Inflammatory macrophage treated with lipopolysaccharide for 1 hour (primary cell): ENCODE results near the gene EXT2.

Source experiments
- DNase-seq, 2 donors: peaks; one replicate each; pipeline ENCODE4 v3.0.0-alpha.2; 2020 to 2022

EXT2 gene

GRCh38 chr11:44247508-44247907 is 152.0 kb downstream of the EXT2 start:
- DNase-seq: no peak

- no peak for DNase-seq
These were observed 152.6 kb downstream of the EXT2 start for GRCh38 chr11:44248109-44248508.

DNA sequence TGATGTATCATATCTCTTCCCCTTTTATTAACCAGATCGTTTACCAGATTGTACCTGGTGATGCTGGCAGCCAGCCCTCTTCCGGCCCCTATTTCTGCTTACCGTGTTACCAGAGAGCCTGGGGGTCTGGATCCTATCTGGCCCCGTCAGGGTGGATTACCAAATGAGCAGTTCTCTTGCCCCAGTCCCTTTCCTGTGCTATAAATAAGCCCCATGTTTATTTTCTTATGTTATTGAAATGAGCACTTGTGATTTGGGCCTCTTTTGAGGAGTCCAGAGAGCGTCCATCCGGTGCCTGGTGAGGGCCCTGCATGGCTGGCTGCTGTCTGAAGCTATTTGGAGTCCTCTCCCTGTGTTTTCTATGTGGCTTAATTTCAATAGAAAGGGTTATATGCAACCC is 154.9 kb downstream of the EXT2 start:
- no peak for DNase-seq

DNA sequence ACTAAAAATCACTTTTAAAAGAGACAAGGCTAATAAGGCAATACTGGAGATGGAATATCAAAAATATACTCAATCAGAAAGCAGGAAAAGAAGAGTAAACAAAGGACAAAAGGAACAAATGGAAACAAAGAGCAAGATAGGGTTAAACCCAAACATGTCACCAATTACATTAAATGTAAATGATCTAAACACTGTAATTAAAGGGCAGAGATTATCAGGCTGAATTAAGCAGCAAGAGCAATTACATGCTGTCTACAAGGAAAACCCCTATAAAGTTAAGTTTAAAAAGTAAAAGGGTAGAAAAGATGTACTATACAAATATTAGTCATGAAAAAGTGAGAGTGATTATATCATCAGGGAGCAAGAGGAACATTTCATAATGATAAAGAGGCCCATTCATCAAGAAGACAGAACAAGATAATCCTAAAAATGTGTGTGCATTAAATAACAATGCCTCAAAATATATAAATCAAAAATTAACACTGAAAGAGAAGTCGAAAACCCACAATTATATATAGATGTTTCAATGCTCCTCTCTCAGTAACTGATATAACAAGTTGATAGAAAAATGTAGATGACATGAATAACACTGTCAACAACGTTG is 157.6 kb downstream of the EXT2 start:
- no peak for DNase-seq

GRCh38 chr11:44255406-44256071 is 160.1 kb downstream of the EXT2 start:
- DNase-seq: no peak

GRCh38 chr11:44256673-44257291 is 161.3 kb downstream of the EXT2 start:
- DNase-seq: no peak

- no peak for DNase-seq
These were observed 162.1 kb downstream of the EXT2 start for GRCh38 chr11:44257338-44258189.

DNA sequence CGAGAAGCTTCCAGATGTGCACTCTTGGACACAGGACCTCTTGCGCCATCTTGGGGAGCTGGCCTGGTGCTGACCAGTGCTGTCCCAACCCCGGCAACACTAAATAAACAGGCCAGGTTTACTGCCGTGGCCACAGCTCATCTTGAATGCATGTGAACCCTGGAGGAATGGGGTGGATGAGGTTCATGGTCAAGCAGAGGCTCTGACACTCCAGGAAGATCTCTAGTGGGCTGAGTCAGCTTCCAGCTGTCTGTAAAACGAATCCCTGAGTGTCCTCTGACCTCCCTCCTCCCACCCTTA is 162.7 kb downstream of the EXT2 start:
- no peak for DNase-seq

DNA sequence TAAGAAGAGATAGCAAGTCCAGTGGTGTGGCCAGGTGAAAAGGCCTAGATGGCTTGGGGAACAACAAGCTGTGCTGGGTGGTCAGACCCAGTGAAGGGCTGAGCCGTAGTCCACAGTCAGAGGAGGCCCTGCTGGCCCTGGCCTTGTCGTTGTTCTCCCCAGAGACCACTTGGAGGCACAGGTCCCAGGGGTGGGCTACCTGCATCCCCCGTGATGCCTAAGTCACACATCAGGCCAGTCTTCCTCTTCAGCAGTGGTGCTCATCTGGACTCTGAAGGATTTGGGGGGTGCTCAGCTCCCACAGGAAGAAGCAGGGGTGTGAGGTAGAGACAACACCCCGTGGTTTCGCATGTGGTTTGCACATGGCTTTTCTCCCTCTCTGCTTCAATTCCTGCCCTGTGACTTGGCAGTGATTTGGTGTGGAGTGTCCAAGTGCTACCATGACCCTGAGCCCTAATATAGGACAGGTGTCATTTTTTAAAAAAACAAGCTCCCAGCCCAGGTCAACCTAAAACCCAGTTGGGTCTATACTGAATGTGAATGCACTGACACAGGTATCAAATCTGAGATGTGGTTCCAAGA is 163.5 kb downstream of the EXT2 start:
- no peak for DNase-seq

DNA sequence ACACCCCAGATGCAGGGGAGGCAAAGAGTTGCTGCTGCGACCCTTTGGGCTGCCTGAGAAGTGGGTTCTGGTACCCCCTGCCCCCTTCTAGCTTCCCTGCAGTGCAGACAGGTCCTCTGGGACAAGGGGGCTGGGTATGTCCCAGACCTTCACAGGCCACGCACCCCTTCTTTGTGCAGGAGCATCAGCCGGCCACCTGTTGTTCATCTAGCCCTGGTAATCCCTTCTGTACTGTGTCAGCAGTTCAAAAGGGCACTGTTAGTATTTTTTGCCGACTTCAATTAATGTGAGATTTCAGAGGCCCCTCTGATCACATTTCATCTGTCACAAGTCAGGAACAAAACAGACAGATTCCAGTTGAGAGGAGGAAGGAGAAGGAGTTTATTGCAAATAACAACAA is 164.6 kb downstream of the EXT2 start:
- no peak for DNase-seq

DNA sequence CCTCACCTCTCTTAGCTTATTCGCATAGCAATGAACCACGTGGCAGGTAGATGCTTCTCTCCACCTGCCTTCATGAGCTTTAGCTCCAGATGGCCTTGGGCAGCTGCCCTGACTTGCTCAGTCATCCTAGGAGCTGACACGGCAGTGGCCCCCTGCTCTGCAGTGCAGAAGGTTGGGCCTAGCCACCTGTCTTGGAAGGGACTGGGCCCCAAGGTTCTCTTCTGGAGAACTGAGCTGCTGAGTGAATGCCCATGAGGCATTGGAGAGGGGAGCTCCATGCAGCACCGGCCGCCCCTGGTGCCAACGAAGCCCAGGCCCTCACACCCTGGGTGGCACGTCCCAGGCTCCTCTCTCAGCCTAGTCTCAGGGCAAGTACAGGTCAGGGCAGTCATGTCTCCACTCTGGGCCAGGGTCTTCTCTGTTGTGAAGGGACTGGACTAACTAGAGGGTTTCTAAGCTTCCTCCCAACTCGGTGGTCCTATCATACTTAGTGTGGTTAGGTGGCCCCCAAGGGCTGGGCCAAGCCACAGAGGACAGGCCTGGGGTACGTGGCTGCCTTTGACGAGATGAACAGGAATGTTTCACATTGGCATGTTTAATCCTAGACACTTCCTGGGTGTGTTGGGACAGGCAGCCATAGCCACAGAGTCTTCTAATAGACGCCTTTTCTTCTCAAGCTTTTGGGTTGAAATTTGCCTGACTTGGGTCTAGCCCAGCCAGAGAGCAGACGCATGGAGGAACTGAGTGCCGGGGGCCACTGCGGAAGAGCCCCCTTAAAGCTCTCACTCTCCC is 166.5 kb downstream of the EXT2 start:
- no peak for DNase-seq

- no peak for DNase-seq
These were observed 168.4 kb downstream of the EXT2 start for GRCh38 chr11:44263738-44264437.

- DNase-seq: no peak
These were observed 168.9 kb downstream of the EXT2 start for GRCh38 chr11:44264438-44264749.

GRCh38 chr11:44264761-44265160 is 169.3 kb downstream of the EXT2 start:
- no peak for DNase-seq

GRCh38 chr11:44266056-44266780 is 170.7 kb downstream of the EXT2 start:
- DNase-seq: no peak

DNA sequence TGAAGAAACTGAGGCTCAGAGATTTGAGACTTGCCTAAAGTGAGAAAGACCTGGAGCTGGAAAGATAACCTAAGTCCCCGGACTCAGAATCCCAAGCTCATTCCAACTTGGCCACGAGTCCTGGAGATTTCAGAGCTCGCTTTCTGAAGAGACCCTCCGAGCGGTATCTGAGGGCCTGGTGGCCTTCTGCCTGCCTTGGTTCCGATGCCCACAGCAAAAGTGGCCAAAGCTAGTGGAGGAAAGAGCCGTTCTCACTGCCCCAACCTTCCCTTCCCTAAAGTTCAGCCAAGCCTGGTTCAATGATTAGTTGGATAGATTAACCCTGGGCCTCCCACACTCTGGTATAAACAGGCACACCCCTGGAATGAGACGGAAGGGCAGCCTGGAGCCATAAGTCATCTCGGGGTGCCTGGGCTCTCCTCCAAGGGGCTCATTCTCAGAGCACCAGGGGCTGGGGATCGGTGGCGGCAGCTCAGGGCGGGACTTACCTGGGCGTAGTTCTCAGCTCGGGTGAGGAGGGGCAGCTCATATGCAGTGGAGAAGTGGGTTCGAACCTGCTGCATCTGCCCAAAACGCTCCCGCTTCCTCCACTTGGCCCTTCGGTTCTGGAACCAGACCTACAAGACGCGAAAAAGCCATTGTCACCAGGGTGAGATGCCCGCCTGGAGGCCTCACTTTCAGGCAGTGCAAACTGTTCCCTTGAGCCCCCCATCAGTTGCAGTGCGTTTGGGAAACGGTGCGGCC is 171.7 kb downstream of the EXT2 start:
- DNase-seq: no peak

DNA sequence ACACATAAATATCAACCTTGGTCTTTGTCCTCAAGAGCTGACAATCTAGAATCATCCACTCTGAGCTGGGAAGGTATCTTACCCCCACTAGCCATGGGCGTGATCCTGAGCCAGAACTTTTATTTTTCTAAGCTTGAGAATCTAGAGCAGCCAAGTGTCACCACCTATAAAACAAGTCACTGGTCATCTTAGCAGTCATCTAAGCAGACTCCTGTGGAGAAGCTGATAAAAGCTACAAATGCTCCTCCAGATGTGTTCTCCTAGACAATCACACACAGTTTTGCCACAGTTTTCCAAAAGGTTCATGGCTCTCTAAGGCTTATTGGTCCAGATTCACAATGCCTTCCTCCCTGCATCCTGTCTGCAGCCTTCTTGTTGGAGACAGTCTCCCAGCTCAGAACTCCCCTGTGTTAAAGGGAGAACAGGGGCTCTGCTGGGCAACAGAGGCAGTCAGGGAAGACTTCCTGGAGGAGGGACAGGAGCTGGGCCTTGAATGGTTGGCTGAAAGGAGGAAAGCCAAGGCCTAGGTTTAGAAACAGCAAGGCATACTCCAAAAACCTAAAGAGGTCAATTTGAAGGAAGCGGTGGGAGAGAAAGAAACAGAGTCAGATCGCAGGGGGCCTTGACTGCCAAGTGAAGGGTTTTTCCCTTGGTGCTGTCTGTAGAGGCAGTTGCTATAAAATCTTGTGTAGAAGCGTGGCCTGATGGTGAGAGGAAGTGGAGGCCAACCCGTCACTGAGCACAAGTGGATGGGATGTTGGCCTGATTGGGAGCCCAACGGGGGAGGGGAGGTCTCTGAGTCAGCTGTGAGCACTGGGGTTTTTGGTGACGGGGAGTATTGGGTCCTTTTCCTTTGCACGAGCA is 172.5 kb downstream of the EXT2 start:
- DNase-seq: no peak

GRCh38 chr11:44268614-44269080 is 173.2 kb downstream of the EXT2 start:
- no peak for DNase-seq
